GM12875 (cell line): ENCODE data around the gene MED25.

Experiments
- H3K4me3 ChIP-seq: one replicate; pipeline ENCODE4 v1.5.1; 2011; ENCODE audit warnings: low read depth, low read length, control low read depth
- CTCF ChIP-seq: IDR thresholded peaks from 2 replicates; pipeline ENCODE4 v1.5.1; 2011; ENCODE audit warnings: low read depth, mild to moderate bottlenecking, control low read depth, inconsistent platforms, low read length, moderate library complexity, borderline replicate concordance; ENCODE audit not compliant: insufficient read depth

The MED25 gene

DNA sequence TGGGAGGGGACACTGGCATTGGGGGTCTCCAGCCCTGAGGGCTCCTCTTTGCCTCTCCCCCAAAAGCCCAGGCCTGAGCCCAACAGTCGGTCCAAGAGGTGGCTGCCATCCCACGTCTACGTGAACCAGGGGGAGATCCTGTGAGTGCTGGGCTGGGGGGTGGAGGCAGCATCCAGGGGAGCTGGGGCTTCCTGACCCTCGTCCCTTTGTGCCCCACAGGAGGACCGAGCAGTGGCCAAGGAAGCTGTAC is 39.7 kb downstream of the MED25 start:
- no peak overlapping the region for H3K4me3 ChIP-seq
- TF ChIP-seq CTCF = no peak

DNA sequence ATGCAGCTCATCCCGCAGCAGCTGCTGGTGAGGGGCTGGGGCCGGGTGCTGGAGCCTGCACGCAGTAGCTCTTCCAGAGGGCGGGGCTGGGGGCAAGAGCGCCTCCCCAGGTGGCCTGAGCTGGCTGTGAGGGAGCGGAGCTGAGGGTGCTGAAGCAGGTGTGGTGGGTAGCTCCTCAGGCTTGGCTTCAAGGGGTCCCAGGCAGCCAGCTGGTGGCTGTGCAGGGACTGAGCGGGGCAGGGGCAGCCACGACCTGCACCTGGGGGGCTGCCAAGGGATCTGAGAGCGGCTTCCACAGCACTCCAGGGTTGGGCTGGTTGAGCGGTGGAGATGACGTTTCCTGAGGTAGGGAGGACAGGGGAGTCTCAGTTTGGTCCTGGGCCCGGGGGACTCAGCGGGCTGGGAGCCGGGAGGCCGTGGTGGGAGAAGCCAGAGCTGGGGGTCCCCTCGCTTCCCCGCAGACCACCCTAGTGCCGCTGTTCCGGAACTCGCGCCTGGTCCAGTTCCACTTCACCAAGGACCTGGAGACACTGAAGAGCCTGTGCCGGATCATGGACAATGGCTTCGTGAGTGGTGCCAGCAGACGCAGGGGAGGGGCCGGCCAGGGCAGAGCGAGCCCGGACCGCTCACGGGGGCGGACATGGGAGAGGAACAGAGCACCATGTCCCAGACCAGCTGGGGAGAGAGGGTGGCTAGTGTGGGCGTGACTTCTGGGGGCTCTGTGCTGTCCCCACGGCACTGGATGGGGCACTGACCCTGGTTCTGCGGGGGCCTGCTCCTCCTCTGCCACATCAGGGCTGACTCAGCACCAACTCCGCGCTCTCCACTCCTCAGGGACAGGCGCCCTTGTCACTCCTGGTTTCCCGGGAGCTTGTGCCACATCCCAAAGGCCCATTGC is 40.2 kb downstream of the MED25 start:
- H3K4me3 ChIP-seq = no peak overlapping the region

GRCh38 chr19:49859682-49860335 is 41.7 kb downstream of the MED25 start:
- TF ChIP-seq CTCF = no peak
- no peak overlapping the region for H3K4me3 ChIP-seq

More for the DNA sequence above, 40.2 kb downstream of the MED25 start:
- TF ChIP-seq CTCF = no peak

- no peak for TF ChIP-seq CTCF
Measured at GRCh38 chr19:49860336-49861102, 42.4 kb downstream of the MED25 start.

DNA sequence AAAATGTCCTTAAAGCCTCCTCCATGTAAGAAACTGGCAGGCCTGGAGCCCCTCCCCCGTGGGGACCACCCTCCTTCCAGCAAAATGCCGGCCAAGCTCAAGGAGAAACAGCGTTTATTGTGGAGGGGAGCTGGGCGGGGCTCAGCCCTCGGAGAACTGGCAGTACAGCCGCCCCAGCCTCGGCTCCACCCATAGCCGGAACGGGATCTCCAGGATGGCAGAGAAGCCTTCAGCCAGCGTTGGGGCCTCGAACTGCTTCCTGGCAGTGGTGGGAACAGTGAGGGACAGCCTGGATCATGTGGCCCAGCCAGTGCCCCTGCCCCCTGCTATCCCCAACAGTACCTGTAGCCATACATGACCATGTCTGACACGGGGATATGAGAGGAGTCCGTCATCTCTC is 43.0 kb downstream of the MED25 start:
- TF ChIP-seq CTCF = no peak
- H3K4me3 ChIP-seq = no peak overlapping the region

More at GRCh38 chr19:49860336-49861102, 42.4 kb downstream of the MED25 start:
- H3K4me3 ChIP-seq = no peak overlapping the region

DNA sequence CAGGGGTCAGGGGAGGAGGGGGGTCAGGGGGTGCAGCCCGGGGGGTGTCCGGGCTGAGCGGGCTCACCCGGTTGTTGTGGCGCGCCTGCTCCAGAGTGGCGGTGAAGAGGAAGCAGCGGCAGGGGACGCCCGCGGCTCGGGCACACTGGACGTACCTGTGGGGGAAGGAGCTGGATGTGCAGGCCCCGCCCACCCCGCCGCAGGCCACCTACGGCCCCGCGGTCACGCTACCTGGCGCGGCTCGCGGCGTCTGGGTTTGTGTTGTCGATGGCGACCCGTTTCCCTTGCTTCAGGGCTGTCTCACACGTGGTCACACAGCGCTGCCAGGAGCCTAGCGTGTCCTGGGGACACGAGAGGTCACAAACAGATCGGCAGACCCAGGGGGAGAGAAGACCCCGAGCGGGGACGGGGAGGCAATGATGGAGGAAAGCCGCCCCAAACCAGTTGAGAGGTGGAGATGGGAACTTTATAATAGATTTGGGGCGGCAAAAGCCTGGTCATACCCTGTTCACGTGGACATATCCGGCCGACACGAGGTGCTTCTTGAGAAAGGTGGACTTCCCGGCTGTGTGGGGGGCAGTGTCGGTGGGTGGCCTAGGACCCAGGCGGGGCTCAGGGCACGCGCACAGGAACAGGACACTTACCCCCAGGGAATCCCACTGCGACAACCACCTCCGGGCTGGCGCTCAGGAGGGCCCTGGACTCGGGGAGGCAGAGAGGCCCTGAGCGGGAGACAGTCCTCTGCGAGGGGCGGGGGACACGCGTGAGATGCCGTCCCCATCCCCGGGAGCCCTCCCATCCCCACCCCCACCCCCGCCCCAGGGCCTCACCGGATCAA is 43.7 kb downstream of the MED25 start:
- no peak for TF ChIP-seq CTCF
- H3K4me3 ChIP-seq = no peak overlapping the region
